A549 treated with CORT108297 at 1 μM for 4 hours (cell line): ENCODE data around the gene LTK. TPM values are rescaled to one million over a fixed set of nuclear protein-coding genes. Genes with fewer than 3 reads are reported as not detected.

Experiments
- total RNA-seq: library from RNA; stranded (reverse); fragments of 200-300 nt; extraction: Qiagen RNA extraction; gene quantifications from 5 replicates; pipeline ENCODE4 v1.2.3, GENCODE V29; 2022

Gene LTK
- total RNA-seq = 0.06 to 0.12 TPM (median 0.09 TPM) in 5 replicates

GRCh38 chr15:41513506-41514227, at the start of gene LTK:
TSS of gene LTK (minus strand) at chr15:41513827. CDS start at chr15:41513709, 118 bp downstream.

GRCh38 chr15:41558400-41559238, 45.0 kb upstream of the LTK start, which contains the start of gene TYRO3:
TSS of gene TYRO3 (plus strand) at chr15:41559212. CDS start at chr15:41559258, 46 bp downstream.

GRCh38 chr15:41493205-41493901, 20.3 kb downstream of the LTK start, which contains the start of gene ITPKA:
TSS of gene ITPKA (plus strand) at chr15:41493874. CDS start at chr15:41493928, 54 bp downstream.

Other genes starting within 250 kb of the LTK start
- 13.2 to 15.0 TPM (median 14.7 TPM) in 5 replicates for gene OIP5, start 181.2 kb downstream of the LTK start, total RNA-seq
- gene NUSAP1, start 180.9 kb downstream of the LTK start, total RNA-seq = 61.3 to 86.8 TPM (median 68.6 TPM) in 5 replicates
- 11.8 to 15.8 TPM (median 13.8 TPM) in 5 replicates for gene NDUFAF1, start 111.3 kb downstream of the LTK start, total RNA-seq
- gene RTF1, start 96.7 kb downstream of the LTK start, total RNA-seq = 16.1 to 23.8 TPM (median 19.1 TPM) in 5 replicates
- gene ITPKA, start 20.0 kb downstream of the LTK start, total RNA-seq = 1.3 to 2.5 TPM (median 2.0 TPM) in 5 replicates
- gene RPAP1, start 30.4 kb upstream of the LTK start, total RNA-seq = 9.2 to 14.3 TPM (median 12.5 TPM) in 5 replicates
- gene TYRO3, start 45.4 kb upstream of the LTK start, total RNA-seq = 13.4 to 15.8 TPM (median 14.3 TPM) in 5 replicates
- gene MGA, start 146.6 kb upstream of the LTK start, total RNA-seq = 5.3 to 8.8 TPM (median 7.0 TPM) in 5 replicates